Measurements from ENCODE around the gene IL3.

DNA sequence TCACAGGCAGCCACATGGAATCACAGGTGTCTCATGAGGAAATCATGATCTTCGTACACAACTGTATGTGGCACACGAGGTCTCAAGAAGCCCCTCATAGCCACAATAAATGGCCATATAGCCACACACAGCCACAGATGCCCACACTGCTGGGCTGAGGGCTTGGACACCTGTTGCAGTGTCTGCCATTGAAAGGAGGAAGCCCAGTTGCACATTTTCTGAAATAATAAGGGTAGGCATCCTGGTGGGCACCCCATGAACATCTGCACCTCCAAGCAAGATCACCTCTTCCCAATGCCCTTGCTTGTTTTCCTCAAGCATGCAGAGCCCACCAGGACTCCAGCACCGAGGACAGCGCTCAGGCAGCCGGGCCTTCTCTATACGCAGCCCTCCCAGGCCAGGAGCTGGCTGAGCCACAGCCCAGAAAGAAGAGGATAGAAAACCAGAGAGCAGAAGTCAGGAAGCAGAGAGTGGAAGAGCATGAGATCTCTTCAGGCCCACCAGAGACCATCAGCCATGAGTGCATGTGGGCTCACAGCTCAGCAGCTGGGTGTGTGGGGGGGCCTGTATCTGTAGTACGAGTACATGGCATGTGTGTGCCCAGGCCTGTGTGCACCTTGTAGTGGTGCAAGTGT, 48.0 kb upstream of the IL3 start:
- no peak for TF ChIP-seq POLR2AphosphoS5 (IDR thresholded peaks at IDR 0.05)
- TF ChIP-seq POLR2A (IDR thresholded peaks at IDR 0.05), result no peak
- TF ChIP-seq EP300 (IDR thresholded peaks at IDR 0.05), result no peak
- no peak for TF ChIP-seq CTCF (IDR thresholded peaks at IDR 0.05)
